MCF 10A (cell line): ENCODE data around the gene EPHB1. TPM values are rescaled to one million over a fixed set of nuclear protein-coding genes. Genes with fewer than 3 reads are reported as not detected.
"Not testable (repeated sequence)": the region's sequence is repeated elsewhere in the genome, so short reads cannot be mapped to it uniquely, and the experiment has no call there.

Source experiments
- BruUV-seq: library from RNA; stranded (reverse); fragments of 400-500 nt; replicated peaks from 2 replicates; lab custom pipeline; 2021; lab: Mats Ljungman, UMichigan
- CTCF ChIA-PET: fragments of 300-600 bp; sonication (Branson Sonifier 250); formaldehyde crosslinking; extraction: SDS; loops from one replicate; lab custom pipeline; 2021; ENCODE audit warnings: antibody characterized with exemption, inconsistent platforms; lab: Yijun Ruan, JAX
- POLR2A ChIA-PET: fragments of 300-600, 350-650 bp; sonication (Branson Sonifier 250); formaldehyde crosslinking; extraction: SDS; loops from one replicate; lab custom pipeline; 2020; ENCODE audit warnings: antibody characterized with exemption, inconsistent platforms; lab: Yijun Ruan, JAX
- DNase-seq: peaks from one replicate; pipeline ENCODE4 v3.0.0-alpha.2; 2018; ENCODE audit not compliant: unreplicated experiment
- H3K27ac Mint-ChIP-seq: one replicate; pipeline ENCODE4 v1.8.0; 2022; ENCODE audit warnings: mild to moderate bottlenecking, low read depth, mixed read lengths; ENCODE audit not compliant: unreplicated experiment
- H3K27me3 Mint-ChIP-seq: one replicate; pipeline ENCODE4 v1.8.0; 2022; ENCODE audit warnings: mixed read lengths; ENCODE audit not compliant: insufficient read depth, unreplicated experiment
- H3K36me3 Mint-ChIP-seq: one replicate; pipeline ENCODE4 v1.8.0; 2022; ENCODE audit warnings: mild to moderate bottlenecking, moderate library complexity, mixed read lengths; ENCODE audit not compliant: insufficient read depth, unreplicated experiment
- H3K4me1 Mint-ChIP-seq: one replicate; pipeline ENCODE4 v1.8.0; 2022; ENCODE audit warnings: mixed read lengths; ENCODE audit not compliant: insufficient read depth, unreplicated experiment
- H3K4me3 Mint-ChIP-seq: one replicate; pipeline ENCODE4 v1.8.0; 2022; ENCODE audit warnings: mild to moderate bottlenecking, moderate library complexity, mixed read lengths; ENCODE audit not compliant: unreplicated experiment
- H3K9me3 Mint-ChIP-seq: one replicate; pipeline ENCODE4 v1.8.0; 2022; ENCODE audit warnings: mixed read lengths; ENCODE audit not compliant: unreplicated experiment
- intact Hi-C: fragments of 100-400 bp; cut with micrococcal nuclease; formaldehyde crosslinking; loops from 2 replicates; pipeline ENCODE4 v1.14.1; 2022
- total RNA-seq: library from RNA; stranded (reverse); gene quantifications from 2 replicates; pipeline ENCODE4 v1.2.3, GENCODE V29; 2022
- TF ChIP-seq, protein P1 (sequence below): fragments of 200-600 bp; IDR thresholded peaks from one replicate; pipeline ENCODE4 v1.8.0; 2022; ENCODE audit warnings: antibody characterized with exemption, mild to moderate bottlenecking; ENCODE audit not compliant: unreplicated experiment

Gene EPHB1
- total RNA-seq, 1 experiment from 2014 or later, result not detected

DNA sequence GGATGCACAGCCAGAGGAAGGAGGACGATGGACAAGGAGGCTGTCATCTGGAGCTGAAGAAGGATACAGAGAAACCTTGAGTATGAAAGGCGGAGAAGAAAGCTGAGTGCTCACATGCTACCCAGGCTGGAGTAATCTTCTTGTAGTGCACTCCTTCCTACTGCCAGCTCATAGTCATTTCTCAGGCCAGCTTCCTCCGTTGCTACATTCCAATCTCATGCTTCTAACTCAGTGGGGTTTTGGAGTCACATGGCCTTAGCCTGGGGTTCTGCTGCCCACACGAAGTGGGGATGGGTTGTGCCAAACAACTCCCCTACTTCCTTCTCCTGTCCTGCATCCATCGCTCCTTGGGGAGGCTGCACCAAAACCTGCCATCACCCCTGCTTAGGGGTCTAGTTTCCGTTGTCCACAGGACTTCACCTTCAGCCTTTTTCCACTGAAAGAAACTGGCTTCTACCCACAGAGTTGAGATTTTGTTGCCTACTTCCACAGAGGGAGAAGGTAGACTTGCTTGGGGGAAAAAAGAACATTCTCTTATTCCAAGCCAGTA, 239.9 kb downstream of the EPHB1 start:
- TF ChIP-seq, protein P1, sequence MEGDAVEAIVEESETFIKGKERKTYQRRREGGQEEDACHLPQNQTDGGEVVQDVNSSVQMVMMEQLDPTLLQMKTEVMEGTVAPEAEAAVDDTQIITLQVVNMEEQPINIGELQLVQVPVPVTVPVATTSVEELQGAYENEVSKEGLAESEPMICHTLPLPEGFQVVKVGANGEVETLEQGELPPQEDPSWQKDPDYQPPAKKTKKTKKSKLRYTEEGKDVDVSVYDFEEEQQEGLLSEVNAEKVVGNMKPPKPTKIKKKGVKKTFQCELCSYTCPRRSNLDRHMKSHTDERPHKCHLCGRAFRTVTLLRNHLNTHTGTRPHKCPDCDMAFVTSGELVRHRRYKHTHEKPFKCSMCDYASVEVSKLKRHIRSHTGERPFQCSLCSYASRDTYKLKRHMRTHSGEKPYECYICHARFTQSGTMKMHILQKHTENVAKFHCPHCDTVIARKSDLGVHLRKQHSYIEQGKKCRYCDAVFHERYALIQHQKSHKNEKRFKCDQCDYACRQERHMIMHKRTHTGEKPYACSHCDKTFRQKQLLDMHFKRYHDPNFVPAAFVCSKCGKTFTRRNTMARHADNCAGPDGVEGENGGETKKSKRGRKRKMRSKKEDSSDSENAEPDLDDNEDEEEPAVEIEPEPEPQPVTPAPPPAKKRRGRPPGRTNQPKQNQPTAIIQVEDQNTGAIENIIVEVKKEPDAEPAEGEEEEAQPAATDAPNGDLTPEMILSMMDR, result no peak
- intact Hi-C loops, result no loop called here
- Mint-ChIP-seq H3K4me3 (no peak overlapping the region), H3K27ac (no peak overlapping the region), H3K36me3 (peaks cover 6% of the 10 kb centered on the region), H3K9me3 (peaks cover 23% of the 10 kb centered on the region), H3K27me3 (no peaks in the 10 kb centered on the region), H3K4me1 (no peaks in the 10 kb centered on the region)
- ChIA-PET CTCF (no interaction called here), POLR2A (no interaction called here)
- no TSS peak for BruUV-seq
- DNase-seq, result no peak

DNA sequence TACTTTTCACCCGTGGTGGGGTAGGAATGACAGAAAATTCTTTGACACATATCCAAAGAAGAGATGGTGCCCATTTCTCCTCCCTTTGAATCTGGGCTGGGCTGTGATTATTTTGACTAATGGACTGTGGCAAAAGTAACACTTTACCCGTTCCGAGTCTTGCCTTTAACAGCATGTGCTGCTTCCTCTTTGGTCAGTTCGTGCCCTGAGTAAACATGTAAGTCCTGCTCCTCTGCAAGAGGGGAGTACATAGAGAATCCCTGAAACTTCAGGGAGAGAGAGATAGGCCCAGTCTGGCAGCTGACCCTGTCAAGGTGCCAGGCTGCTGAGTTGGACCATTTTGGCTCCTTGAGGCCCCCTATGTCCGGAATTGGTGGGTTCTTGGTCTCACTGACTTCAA, 243.1 kb downstream of the EPHB1 start:
- H3K9me3 Mint-ChIP-seq, result peaks cover 7% of the 10 kb centered on the region
- intact Hi-C loops, result no loop called here
- no peak for DNase-seq
- H3K4me1 Mint-ChIP-seq, result no peaks in the 10 kb centered on the region
- POLR2A ChIA-PET, result no interaction called here
- H3K36me3 Mint-ChIP-seq, result peaks cover 6% of the 10 kb centered on the region
- H3K27ac Mint-ChIP-seq, result no peak overlapping the region
- TF ChIP-seq, protein P1, result no peak
- H3K27me3 Mint-ChIP-seq, result no peaks in the 10 kb centered on the region
- no peak overlapping the region for H3K4me3 Mint-ChIP-seq
- BruUV-seq, result no TSS peak
- CTCF ChIA-PET, result no interaction called here

DNA sequence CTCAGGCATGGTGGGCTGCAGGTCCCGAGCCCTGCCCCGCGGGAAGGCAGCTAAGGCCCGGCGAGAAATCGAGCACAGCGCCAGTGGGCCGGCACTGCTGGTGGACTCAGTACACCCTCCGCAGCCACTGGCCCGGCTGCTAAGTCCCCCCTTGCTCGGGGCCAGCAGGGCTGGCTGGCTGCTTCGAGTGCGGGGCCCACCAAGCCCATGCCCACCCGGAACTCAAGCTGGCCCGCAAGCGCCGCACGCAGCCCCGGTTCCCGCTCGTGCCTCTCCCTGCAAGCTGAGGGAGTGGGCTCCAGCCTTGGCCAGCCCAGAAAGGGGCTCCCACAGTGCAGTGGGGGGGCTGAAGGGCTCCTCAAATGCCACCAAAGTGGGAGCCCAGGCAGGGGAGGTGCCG, 244.5 kb downstream of the EPHB1 start:
- H3K27me3 Mint-ChIP-seq, H3K4me1 Mint-ChIP-seq, DNase-seq, H3K4me3 Mint-ChIP-seq, intact Hi-C loops, H3K27ac Mint-ChIP-seq, H3K36me3 Mint-ChIP-seq, BruUV-seq, H3K9me3 Mint-ChIP-seq, POLR2A ChIA-PET: not testable (repeated sequence)
- CTCF ChIA-PET, result interaction anchor here (0.6 kb wide), 1 partner anchor 1033 kb away, joined by 3 read pairs; no protein-coding TSS in a partner anchor

DNA sequence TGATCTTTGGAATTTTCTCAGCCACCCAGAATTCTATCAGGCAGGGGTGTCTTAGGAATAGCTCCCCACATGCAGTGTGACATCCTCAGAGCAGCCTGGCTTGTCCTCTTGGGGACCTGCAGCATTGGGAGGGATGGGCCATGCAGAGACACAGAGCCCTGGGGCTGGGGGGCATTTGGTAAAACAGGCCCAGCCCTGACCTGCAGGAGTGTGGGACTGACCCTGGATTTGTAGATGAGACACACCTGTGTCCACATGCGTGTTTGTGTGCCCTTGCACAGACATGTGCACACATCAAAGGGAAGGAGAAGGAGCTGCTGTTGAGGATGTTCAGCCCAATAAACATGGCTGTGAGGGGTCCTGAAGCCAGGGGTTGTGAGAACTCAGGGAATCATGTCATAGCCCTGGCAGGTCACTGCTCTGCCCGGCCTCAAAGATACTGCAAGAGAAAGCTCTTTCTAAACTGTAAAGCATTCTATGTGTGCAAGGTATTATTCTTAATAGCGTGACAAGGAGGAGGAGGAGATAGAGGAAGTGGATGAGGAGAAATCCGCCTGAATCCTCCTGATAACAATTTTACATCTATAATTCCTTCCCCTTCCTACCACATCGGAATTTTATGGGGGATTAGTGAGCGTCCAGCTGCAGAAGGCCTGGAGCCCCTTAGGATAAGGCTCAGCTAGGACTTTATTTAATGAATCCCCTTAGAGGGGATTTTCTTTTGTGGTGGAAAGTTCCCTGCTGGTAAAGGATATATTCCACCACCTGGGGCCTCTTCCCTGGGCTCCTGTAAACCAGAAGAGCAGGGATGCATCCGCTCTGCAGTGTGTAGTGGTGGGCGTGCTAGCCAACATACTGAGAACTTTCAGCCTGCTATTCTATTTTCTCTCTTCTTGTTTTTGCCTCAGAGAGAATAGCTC, 245.5 kb downstream of the EPHB1 start:
- no peaks in the 10 kb centered on the region for H3K4me1 Mint-ChIP-seq
- intact Hi-C loops, result no loop called here
- POLR2A ChIA-PET, result no interaction called here
- CTCF ChIA-PET, result interaction anchor here (0.6 kb wide), 2 partner anchors 51 to 1032 kb away, joined by 3 to 4 read pairs; no protein-coding TSS in a partner anchor
- peaks cover 7% of the 10 kb centered on the region for H3K9me3 Mint-ChIP-seq
- no TSS peak for BruUV-seq
- DNase-seq, result no peak
- H3K27me3 Mint-ChIP-seq, result no peaks in the 10 kb centered on the region
- peaks cover 6% of the 10 kb centered on the region for H3K36me3 Mint-ChIP-seq
- no peak overlapping the region for H3K27ac Mint-ChIP-seq
- no peak overlapping the region for H3K4me3 Mint-ChIP-seq
- TF ChIP-seq, protein P1, result no peak
